GM12801 (cell line): ENCODE results near the gene BHLHE23.

ENCODE experiments used
- CTCF ChIP-seq: IDR thresholded peaks from one replicate; pipeline ENCODE4 v1.5.1; 2011; ENCODE audit warnings: control low read depth; ENCODE audit not compliant: insufficient read length; ENCODE audit errors: extremely low read depth

Gene BHLHE23

GRCh38 chr20:63032026-63032800 is 25.4 kb upstream of the BHLHE23 start:
- TF ChIP-seq CTCF, result no peak

GRCh38 chr20:63031251-63032014 is 24.7 kb upstream of the BHLHE23 start:
- no peak for TF ChIP-seq CTCF

- no peak for TF ChIP-seq CTCF
Observed at GRCh38 chr20:63029358-63030121, 22.8 kb upstream of the BHLHE23 start.

GRCh38 chr20:63028461-63028921 is 21.7 kb upstream of the BHLHE23 start:
- no peak for TF ChIP-seq CTCF

GRCh38 chr20:63027922-63028389 is 21.2 kb upstream of the BHLHE23 start:
- TF ChIP-seq CTCF, result no peak

GRCh38 chr20:63027221-63027921 is 20.6 kb upstream of the BHLHE23 start:
- TF ChIP-seq CTCF, result no peak
